Thyroid gland (tissue), 4 donors: Measurements from ENCODE around the gene COP1.

Experiments used
- POLR2A ChIP-seq, 2 donors: fragments of 450-650 bp; IDR thresholded peaks; one replicate each; pipeline ENCODE4 v1.6.1; 2017; ENCODE audit warnings: antibody characterized with exemption in 2 of 2, mild to moderate bottlenecking in 2 of 2, moderate library complexity in 1 of 2
- TF ChIP-seq, protein P1 (sequence below), 6 experiments: fragments of 200-600 bp in 3 of 6; fragments of 450-650 bp in 3 of 6; sonication (generic) in 3 of 6; IDR thresholded peaks; one replicate each; pipeline ENCODE4 v1.5.1; 2016 to 2019; ENCODE audit warnings: antibody characterized with exemption in 6 of 6, mild to moderate bottlenecking in 2 of 6, inconsistent platforms in 1 of 6, moderate library complexity in 1 of 6

DNA sequence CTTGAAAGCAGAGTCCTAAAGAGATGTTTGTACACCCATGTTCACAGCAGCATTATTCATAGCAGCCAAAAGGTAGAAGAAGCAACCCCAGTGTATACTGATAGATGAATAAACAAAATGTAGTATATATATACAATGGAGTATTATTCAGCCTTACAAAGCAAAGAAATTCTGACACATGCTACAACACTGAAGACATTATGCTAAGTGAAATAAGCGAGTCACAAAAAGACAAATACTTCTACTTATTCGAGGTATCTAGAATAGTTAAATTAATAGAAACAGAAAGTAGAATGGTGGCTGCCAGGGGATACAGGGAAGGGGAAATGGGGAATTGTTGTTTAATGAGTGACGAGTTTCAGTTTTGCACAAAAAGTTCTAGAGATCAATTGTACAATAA, 23.5 kb downstream of the COP1 start:
- no peak for TF ChIP-seq POLR2A (IDR thresholded peaks at IDR 0.05)
- TF ChIP-seq, protein P1, sequence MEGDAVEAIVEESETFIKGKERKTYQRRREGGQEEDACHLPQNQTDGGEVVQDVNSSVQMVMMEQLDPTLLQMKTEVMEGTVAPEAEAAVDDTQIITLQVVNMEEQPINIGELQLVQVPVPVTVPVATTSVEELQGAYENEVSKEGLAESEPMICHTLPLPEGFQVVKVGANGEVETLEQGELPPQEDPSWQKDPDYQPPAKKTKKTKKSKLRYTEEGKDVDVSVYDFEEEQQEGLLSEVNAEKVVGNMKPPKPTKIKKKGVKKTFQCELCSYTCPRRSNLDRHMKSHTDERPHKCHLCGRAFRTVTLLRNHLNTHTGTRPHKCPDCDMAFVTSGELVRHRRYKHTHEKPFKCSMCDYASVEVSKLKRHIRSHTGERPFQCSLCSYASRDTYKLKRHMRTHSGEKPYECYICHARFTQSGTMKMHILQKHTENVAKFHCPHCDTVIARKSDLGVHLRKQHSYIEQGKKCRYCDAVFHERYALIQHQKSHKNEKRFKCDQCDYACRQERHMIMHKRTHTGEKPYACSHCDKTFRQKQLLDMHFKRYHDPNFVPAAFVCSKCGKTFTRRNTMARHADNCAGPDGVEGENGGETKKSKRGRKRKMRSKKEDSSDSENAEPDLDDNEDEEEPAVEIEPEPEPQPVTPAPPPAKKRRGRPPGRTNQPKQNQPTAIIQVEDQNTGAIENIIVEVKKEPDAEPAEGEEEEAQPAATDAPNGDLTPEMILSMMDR (IDR thresholded peaks at IDR 0.05), result no peak
